ENCODE measurements around the gene EIF2B1. TPM values are rescaled to one million over a fixed set of nuclear protein-coding genes. Genes with fewer than 3 reads are reported as not detected.

EIF2B1 gene
- polyA plus RNA-seq, 1 of the 3 experiments (the other 2 are of a cell fraction): 90.5 TPM

DNA sequence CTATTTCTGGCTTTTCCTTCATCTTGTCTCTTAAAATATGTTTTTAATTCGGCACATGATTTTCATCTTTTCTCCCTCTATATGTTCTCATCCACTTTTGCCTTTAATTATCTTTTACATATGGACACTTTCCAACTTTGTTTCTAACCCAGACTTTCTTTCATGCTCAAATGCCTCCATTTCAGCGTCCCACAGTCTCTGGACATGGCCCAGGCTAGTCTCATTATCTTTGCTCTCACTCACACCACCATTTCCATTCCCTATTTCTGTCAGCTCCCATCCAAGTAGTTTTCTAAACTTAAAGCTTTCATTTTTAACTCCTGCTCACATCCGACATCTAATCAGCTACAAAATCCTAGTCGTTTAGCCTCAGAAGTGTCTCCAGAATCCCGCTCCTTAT lies 14.9 kb upstream of the EIF2B1 start:
- Histone ChIP-seq H2AFZ (ENCODE audit: low read depth) (no peak overlapping the region), H3K9me2 (no peaks in the 10 kb centered on the region), H3K36me3 (replicated peaks in 1 of 2; ENCODE audit: control insufficient read depth in 1 of 2, insufficient read depth in 2 of 2, low read length in 1 of 2) (peaks cover 57 to 64% of the 10 kb centered on the region in 2 experiments), H3K9me3 (no peaks in the 10 kb centered on the region), H3K4me2 (no peak overlapping the region), H3K4me3 (ENCODE audit: low read depth in 2 of 2, low read length in 1 of 2) (no peak overlapping the region), H4K20me1 (ENCODE audit: insufficient read depth) (no peaks in the 10 kb centered on the region), H3K27me3 (ENCODE audit: insufficient read depth) (no peaks in the 10 kb centered on the region), H3F3A (replicated peaks; ENCODE audit: insufficient read depth) (no peaks in the 10 kb centered on the region), H3K27ac (ENCODE audit: low read depth in 2 of 2, low read length in 1 of 2) (no peak overlapping the region), H3K4me1 (ENCODE audit: control insufficient read depth in 1 of 2, insufficient read depth in 2 of 2, low read depth in 1 of 2, low read length in 1 of 2) (no peaks in the 10 kb centered on the region), H3K9ac (no peak overlapping the region), H3K79me2 (ENCODE audit: insufficient read depth) (peaks cover 4% of the 10 kb centered on the region; the same call in 1 of the 2 replicates)
- TF ChIP-seq, protein P1, sequence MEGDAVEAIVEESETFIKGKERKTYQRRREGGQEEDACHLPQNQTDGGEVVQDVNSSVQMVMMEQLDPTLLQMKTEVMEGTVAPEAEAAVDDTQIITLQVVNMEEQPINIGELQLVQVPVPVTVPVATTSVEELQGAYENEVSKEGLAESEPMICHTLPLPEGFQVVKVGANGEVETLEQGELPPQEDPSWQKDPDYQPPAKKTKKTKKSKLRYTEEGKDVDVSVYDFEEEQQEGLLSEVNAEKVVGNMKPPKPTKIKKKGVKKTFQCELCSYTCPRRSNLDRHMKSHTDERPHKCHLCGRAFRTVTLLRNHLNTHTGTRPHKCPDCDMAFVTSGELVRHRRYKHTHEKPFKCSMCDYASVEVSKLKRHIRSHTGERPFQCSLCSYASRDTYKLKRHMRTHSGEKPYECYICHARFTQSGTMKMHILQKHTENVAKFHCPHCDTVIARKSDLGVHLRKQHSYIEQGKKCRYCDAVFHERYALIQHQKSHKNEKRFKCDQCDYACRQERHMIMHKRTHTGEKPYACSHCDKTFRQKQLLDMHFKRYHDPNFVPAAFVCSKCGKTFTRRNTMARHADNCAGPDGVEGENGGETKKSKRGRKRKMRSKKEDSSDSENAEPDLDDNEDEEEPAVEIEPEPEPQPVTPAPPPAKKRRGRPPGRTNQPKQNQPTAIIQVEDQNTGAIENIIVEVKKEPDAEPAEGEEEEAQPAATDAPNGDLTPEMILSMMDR (IDR thresholded peaks at IDR 0.05): no peak
- no peak for TF ChIP-seq SIN3A (IDR thresholded peaks at IDR 0.05; ENCODE audit: borderline replicate concordance, low read depth, low read length)
- TF ChIP-seq, protein P2, sequence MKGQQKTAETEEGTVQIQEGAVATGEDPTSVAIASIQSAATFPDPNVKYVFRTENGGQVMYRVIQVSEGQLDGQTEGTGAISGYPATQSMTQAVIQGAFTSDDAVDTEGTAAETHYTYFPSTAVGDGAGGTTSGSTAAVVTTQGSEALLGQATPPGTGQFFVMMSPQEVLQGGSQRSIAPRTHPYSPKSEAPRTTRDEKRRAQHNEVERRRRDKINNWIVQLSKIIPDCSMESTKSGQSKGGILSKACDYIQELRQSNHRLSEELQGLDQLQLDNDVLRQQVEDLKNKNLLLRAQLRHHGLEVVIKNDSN (IDR thresholded peaks at IDR 0.05; ENCODE audit: borderline replicate concordance, low read depth): no peak
- TF ChIP-seq FOXJ3 (CRISPR knock-in tag; IDR thresholded peaks at IDR 0.05): no peak
- no peak for TF ChIP-seq FOXM1 (IDR thresholded peaks at IDR 0.05; ENCODE audit: low read depth)
- TF ChIP-seq MEF2A (IDR thresholded peaks at IDR 0.05; ENCODE audit: borderline replicate concordance, low read depth): no peak
- TF ChIP-seq RAD21 (IDR thresholded peaks at IDR 0.05; ENCODE audit: low read length): no peak
- TF ChIP-seq TAF1 (IDR thresholded peaks at IDR 0.05; ENCODE audit: borderline replicate concordance, low read depth, low read length): no peak
- TF ChIP-seq ELF1 (IDR thresholded peaks at IDR 0.05): no peak
- no peak for TF ChIP-seq TEAD4 (IDR thresholded peaks at IDR 0.05; ENCODE audit: borderline replicate concordance, insufficient read depth)
- no peak for TF ChIP-seq RXRA (IDR thresholded peaks at IDR 0.05; ENCODE audit: borderline replicate concordance, low read depth)
- TF ChIP-seq EP300 (IDR thresholded peaks at IDR 0.05; ENCODE audit: borderline replicate concordance in 1 of 2, low read depth in 1 of 2, low read length in 1 of 2): no peak
- TF ChIP-seq, protein P3, sequence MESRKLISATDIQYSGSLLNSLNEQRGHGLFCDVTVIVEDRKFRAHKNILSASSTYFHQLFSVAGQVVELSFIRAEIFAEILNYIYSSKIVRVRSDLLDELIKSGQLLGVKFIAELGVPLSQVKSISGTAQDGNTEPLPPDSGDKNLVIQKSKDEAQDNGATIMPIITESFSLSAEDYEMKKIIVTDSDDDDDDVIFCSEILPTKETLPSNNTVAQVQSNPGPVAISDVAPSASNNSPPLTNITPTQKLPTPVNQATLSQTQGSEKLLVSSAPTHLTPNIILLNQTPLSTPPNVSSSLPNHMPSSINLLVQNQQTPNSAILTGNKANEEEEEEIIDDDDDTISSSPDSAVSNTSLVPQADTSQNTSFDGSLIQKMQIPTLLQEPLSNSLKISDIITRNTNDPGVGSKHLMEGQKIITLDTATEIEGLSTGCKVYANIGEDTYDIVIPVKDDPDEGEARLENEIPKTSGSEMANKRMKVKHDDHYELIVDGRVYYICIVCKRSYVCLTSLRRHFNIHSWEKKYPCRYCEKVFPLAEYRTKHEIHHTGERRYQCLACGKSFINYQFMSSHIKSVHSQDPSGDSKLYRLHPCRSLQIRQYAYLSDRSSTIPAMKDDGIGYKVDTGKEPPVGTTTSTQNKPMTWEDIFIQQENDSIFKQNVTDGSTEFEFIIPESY (IDR thresholded peaks at IDR 0.05; ENCODE audit: borderline replicate concordance, low read depth): no peak
- TF ChIP-seq RCOR1 (IDR thresholded peaks at IDR 0.05; ENCODE audit: low read length): no peak
- TF ChIP-seq GABPA (IDR thresholded peaks at IDR 0.05; ENCODE audit: low read depth): no peak
- no peak for TF ChIP-seq NRF1 (IDR thresholded peaks at IDR 0.05; ENCODE audit: low read depth, low read length)
- no peak for TF ChIP-seq TCF12 (IDR thresholded peaks at IDR 0.05)
- 92% methylated on average over 5 of the region's 5 CpGs for WGBS (ENCODE audit: low lambda C conversion rate)
- ChIA-PET CTCF (no interaction called here), POLR2A (no interaction called here)
- DNase-seq: no peak
